GM13977 (cell line): ENCODE measurements around the gene CDK6.

Experiments used
- DNase-seq: peaks from one replicate; pipeline ENCODE4 v3.0.0; 2012; ENCODE audit warnings: low spot score
- CTCF ChIP-seq: IDR thresholded peaks from 2 replicates; pipeline ENCODE4 v1.5.1; 2012; ENCODE audit warnings: mild to moderate bottlenecking, control low read depth; ENCODE audit not compliant: insufficient read depth; ENCODE audit errors: extremely low read depth, missing control alignments
- in situ Hi-C: fragments of 300-500 bp; cut with MboI; formaldehyde crosslinking; loops from one replicate; pipeline ENCODE4 v1.12.0; 2022; ENCODE audit warnings: low sequenced_read_pairs, low pct_unique_long_range_greater_than_20kb, mixed read lengths, inconsistent platforms; ENCODE audit not compliant: unreplicated experiment

Gene CDK6

GRCh38 chr7:92586841-92587240 is 249.5 kb downstream of the CDK6 start:
- no peak for DNase-seq
- in situ Hi-C loops = no loop called here
- TF ChIP-seq CTCF = no peak

- DNase-seq = no peak
- in situ Hi-C loops = no loop called here
- TF ChIP-seq CTCF = no peak
Observed at GRCh38 chr7:92586403-92586802, 250.0 kb downstream of the CDK6 start.

- no peak for DNase-seq
- no peak for TF ChIP-seq CTCF
Observed at GRCh38 chr7:92584953-92585352, 251.4 kb downstream of the CDK6 start.

GRCh38 chr7:92582948-92583347 is 253.4 kb downstream of the CDK6 start:
- no peak for DNase-seq
- TF ChIP-seq CTCF = no peak
- in situ Hi-C loops = no loop called here

More at GRCh38 chr7:92584953-92585352, 251.4 kb downstream of the CDK6 start:
- in situ Hi-C loops = no loop called here

- TF ChIP-seq CTCF = no peak
- in situ Hi-C loops = no loop called here
- no peak for DNase-seq
Observed at GRCh38 chr7:92576296-92576695, 260.1 kb downstream of the CDK6 start.

GRCh38 chr7:92569137-92569536 is 267.2 kb downstream of the CDK6 start:
- DNase-seq = no peak
- in situ Hi-C loops = no loop called here
- TF ChIP-seq CTCF = no peak

GRCh38 chr7:92567460-92567859 is 268.9 kb downstream of the CDK6 start:
- no peak for TF ChIP-seq CTCF
- DNase-seq = no peak
- in situ Hi-C loops = no loop called here
